Prostate gland (tissue), 2 donors: ENCODE results near the gene NAT9.

ENCODE experiments used
- POLR2AphosphoS5 ChIP-seq: sonication (generic); formaldehyde crosslinking; IDR thresholded peaks from one replicate; pipeline ENCODE4 v1.6.1; 2017; ENCODE audit warnings: antibody characterized with exemption
- TF ChIP-seq, protein P1 (sequence below), 4 experiments: fragments of 200-600 bp in 2 of 4; fragments of 450-650 bp in 2 of 4; sonication (generic) in 2 of 4; IDR thresholded peaks; 1 replicate in 3 of 4; 2 replicates in 1 of 4; pipeline ENCODE4 v1.5.1; 2016 to 2019; ENCODE audit warnings: antibody characterized with exemption in 4 of 4, mild to moderate bottlenecking in 2 of 4, moderate library complexity in 2 of 4

GRCh38 chr17:74722782-74723181, 53.4 kb downstream of the NAT9 start:
- TF ChIP-seq, protein P1, sequence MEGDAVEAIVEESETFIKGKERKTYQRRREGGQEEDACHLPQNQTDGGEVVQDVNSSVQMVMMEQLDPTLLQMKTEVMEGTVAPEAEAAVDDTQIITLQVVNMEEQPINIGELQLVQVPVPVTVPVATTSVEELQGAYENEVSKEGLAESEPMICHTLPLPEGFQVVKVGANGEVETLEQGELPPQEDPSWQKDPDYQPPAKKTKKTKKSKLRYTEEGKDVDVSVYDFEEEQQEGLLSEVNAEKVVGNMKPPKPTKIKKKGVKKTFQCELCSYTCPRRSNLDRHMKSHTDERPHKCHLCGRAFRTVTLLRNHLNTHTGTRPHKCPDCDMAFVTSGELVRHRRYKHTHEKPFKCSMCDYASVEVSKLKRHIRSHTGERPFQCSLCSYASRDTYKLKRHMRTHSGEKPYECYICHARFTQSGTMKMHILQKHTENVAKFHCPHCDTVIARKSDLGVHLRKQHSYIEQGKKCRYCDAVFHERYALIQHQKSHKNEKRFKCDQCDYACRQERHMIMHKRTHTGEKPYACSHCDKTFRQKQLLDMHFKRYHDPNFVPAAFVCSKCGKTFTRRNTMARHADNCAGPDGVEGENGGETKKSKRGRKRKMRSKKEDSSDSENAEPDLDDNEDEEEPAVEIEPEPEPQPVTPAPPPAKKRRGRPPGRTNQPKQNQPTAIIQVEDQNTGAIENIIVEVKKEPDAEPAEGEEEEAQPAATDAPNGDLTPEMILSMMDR (IDR thresholded peaks at IDR 0.05): no peak
- TF ChIP-seq POLR2AphosphoS5: no peak
